PC-9 (cell line): Measurements from ENCODE around the gene NFIA.

ENCODE experiments used
- CTCF ChIP-seq: fragments of 200-600 bp; sonication (generic); conservative IDR thresholded peaks from 2 replicates; pipeline ENCODE4 v1.6.1; 2017; ENCODE audit warnings: mixed run types, antibody characterized with exemption, mild to moderate bottlenecking, moderate library complexity
- EZH2 ChIP-seq: fragments of 200-600 bp; sonication (generic); IDR thresholded peaks from 2 replicates; pipeline ENCODE4 v1.8.0; 2017; ENCODE audit warnings: antibody characterized with exemption, low read depth

DNA sequence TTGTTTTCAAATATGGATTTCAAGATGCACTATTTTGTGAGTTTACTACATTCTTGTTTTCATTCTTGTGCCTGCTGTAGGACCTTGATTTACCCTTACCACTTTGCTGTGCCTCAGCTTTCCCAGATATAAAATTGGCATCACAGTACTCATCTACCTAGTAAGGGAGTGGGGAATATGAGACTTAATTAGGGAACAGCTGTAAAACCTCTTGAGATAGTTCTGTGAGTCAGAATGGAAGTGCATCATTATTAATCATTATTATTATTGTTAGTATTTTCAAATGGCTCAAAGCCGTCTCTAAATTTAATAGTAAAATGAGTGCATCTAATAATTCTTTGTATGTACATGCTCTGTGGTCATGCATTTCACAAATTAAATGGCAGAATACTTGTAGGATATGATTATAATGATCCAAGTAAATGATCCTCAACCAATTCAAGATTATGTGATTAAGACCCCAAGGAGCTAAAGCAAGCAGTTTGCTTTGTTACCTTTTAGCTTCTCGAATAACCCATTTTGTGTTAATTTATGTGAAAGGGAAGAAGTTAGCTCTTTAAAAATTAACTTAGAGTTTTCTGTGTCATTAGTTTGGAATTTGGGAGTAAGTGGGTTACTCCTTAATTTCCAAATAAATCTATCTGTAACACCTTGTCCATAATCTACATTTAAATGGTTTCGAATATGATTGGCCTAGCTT lies 155.4 kb downstream of the NFIA start:
- TF ChIP-seq EZH2 (no peak), CTCF (no peak)
